ENCODE results near the gene SDK2.

SDK2 gene

DNA sequence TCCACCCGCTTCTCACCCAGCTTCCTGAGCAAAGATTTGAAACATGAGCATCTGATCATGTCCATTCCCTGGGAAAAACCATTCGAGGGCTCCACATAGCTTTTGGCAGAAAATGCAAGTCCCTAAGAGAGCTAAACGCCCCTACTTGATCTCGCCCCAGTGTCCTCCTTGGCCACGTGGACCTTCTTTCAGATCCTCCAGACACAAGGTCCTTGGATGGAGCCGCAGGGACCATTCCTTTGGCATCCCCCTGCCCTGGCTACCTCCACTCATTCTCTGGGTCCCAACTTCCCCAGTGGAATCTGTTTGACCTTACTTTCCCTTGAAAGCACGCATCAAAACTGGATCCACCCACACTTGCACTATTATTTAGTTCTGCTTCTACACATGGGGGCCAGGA, 146.5 kb downstream of the SDK2 start:
- no peak for DNase-seq (ENCODE audit: low read depth)
- TF ChIP-seq CTCF (conservative IDR thresholded peaks at IDR 0.05; ENCODE audit: low read depth, low read length): no peak
- no peak overlapping the region for H3K4me3 ChIP-seq (ENCODE audit: low read length)

DNA sequence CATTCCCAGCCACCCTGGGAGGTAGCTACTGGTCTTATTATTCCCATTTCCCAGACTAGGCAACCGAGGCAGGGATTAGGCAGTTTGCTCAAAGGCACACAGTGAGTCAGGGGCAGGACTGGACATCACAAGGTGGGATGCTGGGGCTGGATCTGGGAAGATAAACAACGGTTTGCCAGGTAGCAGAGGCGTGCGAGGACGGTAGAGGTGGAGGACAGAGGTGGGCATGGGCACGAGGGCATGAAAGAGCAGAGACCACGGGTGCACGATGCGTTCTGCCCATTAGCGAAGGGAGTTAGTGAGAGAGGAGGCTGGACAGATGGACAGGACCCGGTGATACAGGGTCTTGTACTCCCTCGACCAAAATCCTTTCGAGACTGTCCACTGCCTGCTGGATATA, 148.0 kb downstream of the SDK2 start:
- no peak for DNase-seq (ENCODE audit: low read depth)
- no peak for TF ChIP-seq CTCF (conservative IDR thresholded peaks at IDR 0.05; ENCODE audit: low read depth, low read length)

GRCh38 chr17:73495641-73496040, 148.6 kb downstream of the SDK2 start:
- H3K4me3 ChIP-seq (ENCODE audit: low read length): no peak overlapping the region
- DNase-seq (ENCODE audit: low read depth): no peak
- TF ChIP-seq CTCF (conservative IDR thresholded peaks at IDR 0.05; ENCODE audit: low read depth, low read length): no peak

More for the DNA sequence above, 148.0 kb downstream of the SDK2 start:
- no peak overlapping the region for H3K4me3 ChIP-seq (ENCODE audit: low read length)

DNA sequence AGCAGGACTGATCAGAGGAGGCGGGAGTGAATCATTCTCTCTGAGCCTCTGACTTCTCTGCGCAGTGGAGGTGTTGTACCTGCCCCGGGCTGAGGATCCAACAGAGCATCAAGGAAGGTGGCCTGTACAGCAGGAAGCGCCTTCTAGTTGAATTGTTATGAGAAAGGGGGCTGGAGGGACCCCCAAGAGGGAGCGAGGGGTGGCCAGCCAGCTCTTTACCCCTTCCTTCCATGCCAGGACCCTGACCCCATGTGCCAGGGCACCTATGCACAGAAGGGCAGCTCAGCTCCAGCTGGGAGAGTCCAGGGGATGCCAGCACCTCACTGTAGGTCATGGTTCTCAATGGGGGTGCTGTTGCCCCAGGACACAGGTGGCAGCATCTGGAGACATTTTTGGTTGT, 149.3 kb downstream of the SDK2 start:
- H3K4me3 ChIP-seq (ENCODE audit: low read length): no peak overlapping the region
- no peak for TF ChIP-seq CTCF (conservative IDR thresholded peaks at IDR 0.05; ENCODE audit: low read depth, low read length)
- DNase-seq (ENCODE audit: low read depth): no peak

DNA sequence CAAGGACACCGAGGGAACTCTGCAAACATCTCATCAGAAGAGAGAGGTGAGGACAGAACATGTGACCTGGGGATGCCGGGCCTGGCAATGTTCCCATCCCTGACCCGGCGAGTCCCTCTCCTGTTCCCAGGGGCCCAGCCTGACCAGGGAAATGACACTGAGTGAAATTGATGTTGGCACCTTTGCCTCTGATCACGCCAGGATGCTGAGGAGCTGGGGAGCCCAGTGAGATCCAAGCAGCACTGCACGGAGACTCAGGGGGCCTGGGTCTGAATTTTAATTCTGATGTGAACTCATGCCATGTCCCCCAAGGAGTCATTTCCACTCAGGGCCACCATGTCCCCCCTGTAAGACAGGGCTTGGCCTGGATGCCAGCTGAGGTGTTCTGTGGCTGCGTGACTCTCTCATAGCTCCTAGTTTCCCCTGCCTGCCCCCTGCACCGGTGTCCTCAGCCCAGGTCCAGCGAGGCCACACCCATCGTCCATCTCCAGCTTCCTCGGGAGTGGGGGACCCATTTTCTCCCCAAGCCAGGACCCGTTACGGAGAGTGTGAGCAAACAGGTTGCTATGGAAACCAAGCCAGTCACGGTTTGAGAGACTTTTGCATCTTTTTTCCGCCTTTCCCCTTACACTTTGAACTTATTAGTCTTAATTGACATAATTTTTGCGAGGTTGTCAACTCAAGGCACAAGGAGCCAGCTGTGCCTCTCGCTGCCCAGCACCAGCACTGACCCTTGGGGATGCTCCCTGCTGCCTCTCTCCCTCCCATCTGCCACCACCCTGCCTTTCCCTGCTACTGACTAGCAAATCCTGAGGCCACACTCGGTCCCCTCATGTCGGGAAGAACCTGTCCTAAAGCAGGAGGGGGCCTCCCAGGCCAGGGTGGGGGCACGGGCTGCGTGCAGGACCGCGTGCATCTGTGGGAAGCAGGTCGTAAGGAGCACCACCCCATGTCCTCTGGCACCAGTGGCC, 150.0 kb downstream of the SDK2 start:
- no peak overlapping the region for H3K4me3 ChIP-seq (ENCODE audit: low read length)
- no peak for DNase-seq (ENCODE audit: low read depth)
- no peak for TF ChIP-seq CTCF (conservative IDR thresholded peaks at IDR 0.05; ENCODE audit: low read depth, low read length)

GRCh38 chr17:73492821-73493814, 151.1 kb downstream of the SDK2 start:
- no peak for TF ChIP-seq CTCF (conservative IDR thresholded peaks at IDR 0.05; ENCODE audit: low read depth, low read length)
- no peak for DNase-seq (ENCODE audit: low read depth)
- H3K4me3 ChIP-seq (ENCODE audit: low read length): no peak overlapping the region
